LNCAP (cell line): ENCODE results near the gene TACSTD2.

Experiments
- TF ChIP-seq, protein P1 (sequence below): fragments of 450-650 bp; IDR thresholded peaks from 2 replicates; pipeline ENCODE4 v1.5.1; 2017; ENCODE audit warnings: mild to moderate bottlenecking

The TACSTD2 gene

DNA sequence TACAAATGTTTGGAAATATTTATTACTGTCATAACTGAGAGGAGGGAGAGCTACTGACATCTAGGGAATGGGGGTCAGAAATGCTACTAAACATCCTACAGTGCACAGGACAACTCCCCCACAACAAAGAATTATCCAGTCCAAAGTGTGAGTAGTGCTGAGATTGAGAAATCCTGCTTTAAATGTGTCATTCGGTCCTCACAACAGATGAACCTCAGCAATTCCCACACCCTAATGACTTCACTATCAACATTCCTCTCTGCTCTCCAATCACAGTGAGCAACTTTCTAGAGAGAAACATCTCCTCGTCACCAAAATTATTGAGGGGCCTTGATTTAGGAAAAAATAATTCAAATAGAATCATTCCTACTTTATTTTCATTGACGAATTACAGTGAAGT is 48.5 kb downstream of the TACSTD2 start:
- TF ChIP-seq, protein P1, sequence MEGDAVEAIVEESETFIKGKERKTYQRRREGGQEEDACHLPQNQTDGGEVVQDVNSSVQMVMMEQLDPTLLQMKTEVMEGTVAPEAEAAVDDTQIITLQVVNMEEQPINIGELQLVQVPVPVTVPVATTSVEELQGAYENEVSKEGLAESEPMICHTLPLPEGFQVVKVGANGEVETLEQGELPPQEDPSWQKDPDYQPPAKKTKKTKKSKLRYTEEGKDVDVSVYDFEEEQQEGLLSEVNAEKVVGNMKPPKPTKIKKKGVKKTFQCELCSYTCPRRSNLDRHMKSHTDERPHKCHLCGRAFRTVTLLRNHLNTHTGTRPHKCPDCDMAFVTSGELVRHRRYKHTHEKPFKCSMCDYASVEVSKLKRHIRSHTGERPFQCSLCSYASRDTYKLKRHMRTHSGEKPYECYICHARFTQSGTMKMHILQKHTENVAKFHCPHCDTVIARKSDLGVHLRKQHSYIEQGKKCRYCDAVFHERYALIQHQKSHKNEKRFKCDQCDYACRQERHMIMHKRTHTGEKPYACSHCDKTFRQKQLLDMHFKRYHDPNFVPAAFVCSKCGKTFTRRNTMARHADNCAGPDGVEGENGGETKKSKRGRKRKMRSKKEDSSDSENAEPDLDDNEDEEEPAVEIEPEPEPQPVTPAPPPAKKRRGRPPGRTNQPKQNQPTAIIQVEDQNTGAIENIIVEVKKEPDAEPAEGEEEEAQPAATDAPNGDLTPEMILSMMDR, result no peak
